PC-3 (cell line): Measurements from ENCODE around the gene ATP1A4. TPM values are rescaled to one million over a fixed set of nuclear protein-coding genes. Genes with fewer than 3 reads are reported as not detected.

Experiments
- ATAC-seq: fragments of 200-7000 bp; cut with Tn5 transposase; 2 replicates; pipeline ENCODE4 v1.9.1; 2020; ENCODE audit warnings: mild to moderate bottlenecking, moderate library complexity
- Bru-seq: library from RNA; stranded (reverse); fragments of 400-500 nt; gene quantifications from one replicate; lab custom pipeline; 2021; lab: Mats Ljungman, UMichigan
- BruChase-seq, 2 experiments: library from RNA; stranded (reverse); fragments of 400-500 nt; gene quantifications; one replicate each; lab custom pipeline; 2021; lab: Mats Ljungman, UMichigan
- BruUV-seq: library from RNA; stranded (reverse); fragments of 400-500 nt; replicated peaks from 2 replicates; lab custom pipeline; 2021; lab: Mats Ljungman, UMichigan
- CTCF ChIA-PET: fragments of 300-600 bp; sonication (Branson Sonifier 250); formaldehyde crosslinking; loops from one replicate; lab custom pipeline; 2022; ENCODE audit warnings: antibody characterized with exemption; lab: Charles Lee
- POLR2A ChIA-PET: fragments of 300-600 bp; sonication (Branson Sonifier 250); formaldehyde crosslinking; loops from one replicate; lab custom pipeline; 2022; ENCODE audit warnings: antibody characterized with exemption; ENCODE audit not compliant: unreplicated experiment; lab: Charles Lee
- DNase-seq: peaks from one replicate; pipeline ENCODE4 v3.0.0-alpha.2; 2015
- H2AFZ ChIP-seq: fragments of 300-600 bp; sonication (generic); 2 replicates; pipeline ENCODE4 v1.6.0; 2016; ENCODE audit warnings: antibody characterized with exemption, low read length
- H3F3A ChIP-seq: fragments of 300-600 bp; sonication (generic); one replicate; pipeline ENCODE4 v1.6.0; 2017; ENCODE audit warnings: antibody characterized with exemption, low read length, control low read depth, mild to moderate bottlenecking; ENCODE audit not compliant: unreplicated experiment
- H3K27ac ChIP-seq: fragments of 300-600 bp; sonication (generic); 2 replicates; pipeline ENCODE4 v1.5.1; 2016; ENCODE audit warnings: mild to moderate bottlenecking, low read length
- H3K27me3 ChIP-seq: fragments of 300-600 bp; sonication (generic); 2 replicates; pipeline ENCODE4 v1.6.1; 2016; ENCODE audit warnings: low read length, mixed read lengths
- H3K36me3 ChIP-seq: fragments of 300-600 bp; sonication (generic); 2 replicates; pipeline ENCODE4 v1.6.1; 2016; ENCODE audit warnings: low read depth, mixed run types, low read length, mixed read lengths
- H3K4me1 ChIP-seq: fragments of 300-600 bp; sonication (generic); 2 replicates; pipeline ENCODE4 v1.5.1; 2016; ENCODE audit warnings: low read length; ENCODE audit not compliant: insufficient read depth
- H3K4me2 ChIP-seq: fragments of 300-600 bp; sonication (generic); 2 replicates; pipeline ENCODE4 v1.6.0; 2016; ENCODE audit warnings: low read length
- H3K4me3 ChIP-seq: fragments of 300-600 bp; sonication (generic); 2 replicates; pipeline ENCODE4 v1.5.1; 2016; ENCODE audit warnings: mild to moderate bottlenecking, low read length, mixed read lengths
- H3K79me2 ChIP-seq: fragments of 300-600 bp; sonication (generic); 2 replicates; pipeline ENCODE4 v1.6.1; 2017; ENCODE audit warnings: low read length, mixed read lengths
- H3K9ac ChIP-seq: fragments of 300-600 bp; sonication (generic); 2 replicates; pipeline ENCODE4 v1.6.0; 2016; ENCODE audit warnings: mild to moderate bottlenecking, low read length
- H3K9me2 ChIP-seq: fragments of 300-600 bp; sonication (generic); replicated peaks from 2 replicates; pipeline ENCODE4 v1.6.1; 2016; ENCODE audit warnings: mixed run types, low read length, mixed read lengths
- H3K9me3 ChIP-seq: fragments of 300-600 bp; sonication (generic); 2 replicates; pipeline ENCODE4 v1.6.1; 2016; ENCODE audit warnings: low read length, mixed read lengths
- H4K20me1 ChIP-seq: fragments of 300-600 bp; sonication (generic); 2 replicates; pipeline ENCODE4 v1.6.1; 2016; ENCODE audit warnings: low read length, mixed read lengths
- EZH2 ChIP-seq: fragments of 300-600 bp; sonication (generic); IDR thresholded peaks from one replicate; pipeline ENCODE4 v1.6.1; 2017; ENCODE audit warnings: antibody characterized with exemption, mild to moderate bottlenecking, low read length; ENCODE audit not compliant: unreplicated experiment
- EZH2phosphoT487 ChIP-seq: fragments of 300-600 bp; sonication (generic); IDR thresholded peaks from 2 replicates; pipeline ENCODE4 v1.6.1; 2018; ENCODE audit warnings: mild to moderate bottlenecking, antibody characterized with exemption, low read length, borderline replicate concordance
- intact Hi-C: fragments of 100-400 bp; cut with micrococcal nuclease; formaldehyde crosslinking; loops from 2 replicates; pipeline ENCODE4 v1.9.0; 2023
- long read RNA-seq: library from polyadenylated mRNA; unstranded; transcript quantifications from one replicate; pipeline ENCODE4 v2.0.0, GENCODE V29; 2021; ENCODE audit not compliant: unreplicated experiment
- total RNA-seq: library from RNA; depleted of rRNA; stranded (reverse); fragments of >200 nt; gene quantifications from 2 replicates; pipeline ENCODE4 v1.2.3, GENCODE V29; 2014; rRNA removed
- TF ChIP-seq, protein P1 (sequence below): fragments of 300-600 bp; sonication (generic); conservative IDR thresholded peaks from 2 replicates; pipeline ENCODE4 v1.5.1; 2017; ENCODE audit warnings: antibody characterized with exemption, low read depth, mild to moderate bottlenecking, low read length

ATP1A4 gene
- 0.04 TPM in 1 of 2 replicates, not detected in the other for total RNA-seq
- percentile 2 among the genes with signal in this experiment for Bru-seq, nascent RNA
- not detected for BruChase-seq, experiment 1, labeled RNA remaining after a 6-hour chase
- BruChase-seq, experiment 2, labeled RNA remaining after a 2-hour chase, result percentile 6 among the genes with signal in this experiment
- long read RNA-seq, result 0 reads

DNA sequence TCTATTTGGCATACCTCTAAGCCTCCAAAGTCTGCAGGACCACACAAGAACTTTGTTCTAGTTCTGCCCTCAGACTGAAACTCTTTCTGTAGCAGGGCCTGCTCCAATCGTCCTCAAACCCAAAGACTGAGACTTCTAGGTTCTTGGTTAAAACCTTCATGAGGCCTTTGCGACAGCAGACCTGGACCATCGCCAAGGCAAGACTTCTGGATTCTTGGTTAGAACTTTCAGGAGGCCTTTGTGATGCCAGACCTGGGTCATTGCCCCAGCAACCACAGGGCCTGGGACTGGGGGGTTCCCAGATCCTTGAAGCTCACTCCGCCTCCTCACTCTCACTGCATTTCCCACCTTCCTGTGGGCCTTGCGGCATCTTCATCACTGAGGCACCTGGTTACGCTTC, at the start of gene ATP1A4:
Gene ATP1A4 (plus strand): TSS at position 301 of the 400 bp plus-strand sequence. CDS start 438 bp downstream, outside the sequence.
- BruUV-seq, result no TSS peak
- H3K36me3 ChIP-seq, result no peaks in the 10 kb centered on the region
- H4K20me1 ChIP-seq, result no peaks in the 10 kb centered on the region
- no peaks in the 10 kb centered on the region for H3K79me2 ChIP-seq
- no peak within 1 kb of the TSS for H3K4me2 ChIP-seq
- CTCF ChIA-PET, result interaction anchor here (0.7 kb wide), 1 partner anchor 101 kb away, joined by 6 read pairs; no protein-coding TSS in a partner anchor
- ATAC-seq (no peak), DNase-seq (no peak)
- intact Hi-C loops, result no loop called here
- no peaks in the 10 kb centered on the region for H3K9me2 ChIP-seq
- no peak within 1 kb of the TSS for H3K9ac ChIP-seq
- H3K4me3 ChIP-seq, result no peak within 1 kb of the TSS
- 0 out of 2 replicates have a peak, but pooled peaks cover 7% of the 10 kb centered on the region for H3K4me1 ChIP-seq
- no peak within 1 kb of the TSS for H3K27ac ChIP-seq
- TF ChIP-seq, protein P1, sequence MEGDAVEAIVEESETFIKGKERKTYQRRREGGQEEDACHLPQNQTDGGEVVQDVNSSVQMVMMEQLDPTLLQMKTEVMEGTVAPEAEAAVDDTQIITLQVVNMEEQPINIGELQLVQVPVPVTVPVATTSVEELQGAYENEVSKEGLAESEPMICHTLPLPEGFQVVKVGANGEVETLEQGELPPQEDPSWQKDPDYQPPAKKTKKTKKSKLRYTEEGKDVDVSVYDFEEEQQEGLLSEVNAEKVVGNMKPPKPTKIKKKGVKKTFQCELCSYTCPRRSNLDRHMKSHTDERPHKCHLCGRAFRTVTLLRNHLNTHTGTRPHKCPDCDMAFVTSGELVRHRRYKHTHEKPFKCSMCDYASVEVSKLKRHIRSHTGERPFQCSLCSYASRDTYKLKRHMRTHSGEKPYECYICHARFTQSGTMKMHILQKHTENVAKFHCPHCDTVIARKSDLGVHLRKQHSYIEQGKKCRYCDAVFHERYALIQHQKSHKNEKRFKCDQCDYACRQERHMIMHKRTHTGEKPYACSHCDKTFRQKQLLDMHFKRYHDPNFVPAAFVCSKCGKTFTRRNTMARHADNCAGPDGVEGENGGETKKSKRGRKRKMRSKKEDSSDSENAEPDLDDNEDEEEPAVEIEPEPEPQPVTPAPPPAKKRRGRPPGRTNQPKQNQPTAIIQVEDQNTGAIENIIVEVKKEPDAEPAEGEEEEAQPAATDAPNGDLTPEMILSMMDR, result no peak
- TF ChIP-seq EZH2 (no peak), EZH2phosphoT487 (no peak)
- H2AFZ ChIP-seq, result no peak within 1 kb of the TSS
- POLR2A ChIA-PET, result no interaction called here
- H3K27me3 ChIP-seq, result no peaks in the 10 kb centered on the region
- H3F3A ChIP-seq, result no peaks in the 10 kb centered on the region
- no peaks in the 10 kb centered on the region for H3K9me3 ChIP-seq

GRCh38 chr1:160101717-160102522, 49.5 kb upstream of the ATP1A4 start:
- Histone ChIP-seq H3K4me2 (no peak overlapping the region), H3K36me3 (no peaks in the 10 kb centered on the region)
- CTCF ChIA-PET, result interaction anchor here (0.6 to 3.5 kb wide), 8 partner anchors 91 to 273 kb away, joined by 3 to 26 read pairs (median 6); partner anchors contain the start of gene DCAF8

More at GRCh38 chr1:160101717-160102522, 49.5 kb upstream of the ATP1A4 start:
- H3K9me2 ChIP-seq, result no peaks in the 10 kb centered on the region
- no peaks in the 10 kb centered on the region for H3F3A ChIP-seq
- no peak overlapping the region for H3K27ac ChIP-seq
- peaks cover 23% of the 10 kb centered on the region for H3K4me1 ChIP-seq
- no TSS peak for BruUV-seq
- H4K20me1 ChIP-seq, result no peaks in the 10 kb centered on the region
- H3K9ac ChIP-seq, result 0 out of 2 replicates have a peak overlapping the region, but pooled peaks have one; percentile 44
- POLR2A ChIA-PET, result interaction anchor here (0.6 kb wide), 1 partner anchor 110 kb away, joined by 3 read pairs; no protein-coding TSS in a partner anchor
- H2AFZ ChIP-seq, result peak overlapping the region; percentile 88
- no peaks in the 10 kb centered on the region for H3K27me3 ChIP-seq
- DNase-seq, result no peak
- TF ChIP-seq, protein P1, result no peak
- TF ChIP-seq EZH2phosphoT487, result no peak
- TF ChIP-seq EZH2, result no peak
- H3K79me2 ChIP-seq, result 0 out of 2 replicates have a peak, but pooled peaks cover 7% of the 10 kb centered on the region
- intact Hi-C loops, result loop anchor here (1.0 kb wide), 5 partner anchors 61 to 274 kb away; no protein-coding TSS in a partner anchor
- no peaks in the 10 kb centered on the region for H3K9me3 ChIP-seq
- no peak for ATAC-seq
- no peak overlapping the region for H3K4me3 ChIP-seq
